CD4-positive, alpha-beta T cell treated with Interleukin-6 for 4 hours (primary cell): Measurements from ENCODE around the gene LIMS1.
"Not testable (repeated sequence)": the region's sequence is repeated elsewhere in the genome, so short reads cannot be mapped to it uniquely, and the experiment has no call there.

Experiments
- DNase-seq: peaks from one replicate; pipeline ENCODE4 v3.0.0-alpha.2; 2020; ENCODE audit warnings: mixed read lengths

Gene LIMS1

GRCh38 chr2:108670282-108670681, 136.0 kb downstream of the LIMS1 start:
- not testable (repeated sequence) for DNase-seq

GRCh38 chr2:108672200-108672805, 138.0 kb downstream of the LIMS1 start:
- DNase-seq, result not testable (repeated sequence)

GRCh38 chr2:108676522-108676921, 142.3 kb downstream of the LIMS1 start:
- DNase-seq, result not testable (repeated sequence)

- not testable (repeated sequence) for DNase-seq
Observed at GRCh38 chr2:108677239-108677744, 143.0 kb downstream of the LIMS1 start.

DNA sequence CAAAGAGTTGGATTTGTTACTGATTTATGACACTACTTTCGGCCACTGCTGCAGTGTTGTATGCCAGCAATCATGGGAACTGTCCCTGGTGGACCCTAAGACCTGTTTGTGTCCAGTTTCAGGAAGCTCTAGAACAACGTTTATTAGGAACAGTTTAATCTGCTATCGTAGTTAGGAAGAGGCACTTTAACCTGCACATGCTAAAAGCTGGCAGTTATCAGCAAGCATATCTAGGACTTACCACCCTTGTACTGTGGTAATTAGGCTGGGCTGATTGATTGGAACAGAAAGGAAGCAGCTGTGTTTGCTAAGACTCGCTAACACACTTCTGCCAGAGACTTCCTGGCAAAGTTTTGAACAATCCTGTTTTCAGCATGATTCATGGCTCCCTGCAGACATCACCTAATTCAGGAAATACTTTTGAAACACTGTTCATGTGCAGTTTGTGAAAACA, 144.0 kb downstream of the LIMS1 start:
- not testable (repeated sequence) for DNase-seq

GRCh38 chr2:108680805-108681204, 146.5 kb downstream of the LIMS1 start:
- DNase-seq, result not testable (repeated sequence)

- not testable (repeated sequence) for DNase-seq
Observed at GRCh38 chr2:108688818-108689756, 154.8 kb downstream of the LIMS1 start.

DNA sequence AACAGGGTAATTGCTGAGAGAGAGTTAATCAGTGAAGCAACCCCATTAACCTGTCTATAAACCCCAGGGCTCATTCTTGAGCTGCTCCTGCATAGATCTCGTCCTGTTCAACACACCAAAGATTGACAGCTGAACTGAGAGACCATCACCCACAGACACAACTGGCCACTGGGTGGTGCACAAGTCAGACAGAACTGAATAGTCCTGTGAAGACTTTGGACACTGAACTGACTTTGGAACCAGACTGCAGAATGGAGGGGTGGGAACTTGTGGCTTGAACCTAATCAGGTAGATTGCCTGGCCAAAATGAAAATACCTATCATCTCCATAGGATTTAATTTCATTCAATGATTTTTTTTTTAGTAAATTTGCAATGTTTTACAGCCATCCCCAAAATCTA, 155.7 kb downstream of the LIMS1 start:
- DNase-seq, result not testable (repeated sequence)

- DNase-seq, result no peak
Observed at GRCh38 chr2:108691447-108691846, 157.2 kb downstream of the LIMS1 start.

GRCh38 chr2:108701208-108701607, 166.9 kb downstream of the LIMS1 start:
- no peak for DNase-seq

DNA sequence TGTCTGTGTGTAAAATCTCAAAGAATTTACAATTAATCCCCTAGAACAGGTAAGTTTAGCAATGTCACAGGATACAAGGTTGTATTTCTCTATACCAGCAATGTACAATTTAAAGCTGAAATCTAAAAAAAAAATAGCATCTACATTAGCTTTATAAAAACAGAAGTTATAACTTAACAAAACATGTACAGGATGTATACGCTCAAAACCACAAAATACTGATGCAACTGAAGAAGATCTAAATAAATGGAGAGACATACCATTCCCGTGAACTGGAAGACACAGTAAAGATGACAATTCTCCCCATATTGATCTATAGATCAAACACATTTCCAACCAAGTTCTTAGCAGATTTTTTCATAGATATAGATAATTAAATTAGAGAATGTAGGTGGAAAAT, 167.5 kb downstream of the LIMS1 start:
- no peak for DNase-seq

DNA sequence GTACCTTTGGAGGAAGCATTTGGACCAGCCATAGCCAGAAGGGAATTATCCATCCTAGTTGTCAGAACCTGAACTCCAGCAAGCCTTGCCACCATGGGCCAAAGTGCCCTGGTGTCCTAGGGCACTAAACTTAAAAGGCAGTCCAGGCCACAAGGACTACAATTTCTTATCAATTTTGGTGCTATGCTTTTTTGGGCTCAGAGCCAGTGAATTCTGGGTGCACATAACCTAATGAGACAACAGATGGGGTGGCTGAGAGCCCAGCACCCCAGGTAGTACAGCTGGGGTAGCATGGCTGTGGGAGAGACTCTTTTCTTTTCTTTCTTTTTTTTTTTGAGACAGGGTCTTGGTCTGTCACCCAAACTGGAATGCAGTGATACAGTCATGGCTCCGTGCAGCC, 170.6 kb downstream of the LIMS1 start:
- DNase-seq, result no peak

DNA sequence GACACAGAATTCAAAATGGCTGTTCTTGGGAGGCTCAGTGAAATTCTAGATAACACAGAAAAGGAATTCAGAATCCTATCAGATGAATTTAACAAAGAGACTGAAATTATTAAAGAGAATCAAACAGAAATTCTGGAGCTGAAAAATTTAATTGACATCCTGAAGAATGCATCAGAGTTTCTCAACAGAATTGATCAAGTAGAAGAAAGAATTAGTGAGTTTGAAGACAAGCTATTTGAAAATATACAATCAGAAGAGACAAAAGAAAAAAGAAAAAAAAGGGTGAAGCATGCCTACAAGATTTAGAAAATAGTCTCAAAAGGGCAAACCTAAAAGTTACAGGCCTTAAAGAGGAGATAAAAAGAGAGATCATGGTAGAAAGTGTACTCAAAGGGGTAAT, 173.0 kb downstream of the LIMS1 start:
- DNase-seq, result no peak

DNA sequence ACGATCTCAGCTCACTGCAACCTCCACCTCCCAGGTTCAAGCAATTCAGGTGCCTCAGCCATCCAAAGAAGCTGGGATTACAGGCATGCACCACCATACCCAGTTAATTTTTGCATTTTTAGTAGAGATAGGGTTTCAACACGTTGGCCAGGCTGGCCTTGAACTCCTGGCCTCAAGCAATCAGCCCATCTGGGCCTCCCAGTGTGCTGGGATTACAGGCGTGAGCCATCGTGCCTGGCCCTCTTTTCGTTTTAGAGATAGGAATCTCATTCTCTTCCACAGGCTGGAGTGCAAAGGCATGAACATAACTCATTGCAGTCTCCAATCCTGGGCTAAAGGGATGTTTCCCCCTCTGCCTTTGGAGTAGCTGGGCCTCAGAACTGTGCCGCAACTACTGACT, 182.7 kb downstream of the LIMS1 start:
- not testable (repeated sequence) for DNase-seq

DNA sequence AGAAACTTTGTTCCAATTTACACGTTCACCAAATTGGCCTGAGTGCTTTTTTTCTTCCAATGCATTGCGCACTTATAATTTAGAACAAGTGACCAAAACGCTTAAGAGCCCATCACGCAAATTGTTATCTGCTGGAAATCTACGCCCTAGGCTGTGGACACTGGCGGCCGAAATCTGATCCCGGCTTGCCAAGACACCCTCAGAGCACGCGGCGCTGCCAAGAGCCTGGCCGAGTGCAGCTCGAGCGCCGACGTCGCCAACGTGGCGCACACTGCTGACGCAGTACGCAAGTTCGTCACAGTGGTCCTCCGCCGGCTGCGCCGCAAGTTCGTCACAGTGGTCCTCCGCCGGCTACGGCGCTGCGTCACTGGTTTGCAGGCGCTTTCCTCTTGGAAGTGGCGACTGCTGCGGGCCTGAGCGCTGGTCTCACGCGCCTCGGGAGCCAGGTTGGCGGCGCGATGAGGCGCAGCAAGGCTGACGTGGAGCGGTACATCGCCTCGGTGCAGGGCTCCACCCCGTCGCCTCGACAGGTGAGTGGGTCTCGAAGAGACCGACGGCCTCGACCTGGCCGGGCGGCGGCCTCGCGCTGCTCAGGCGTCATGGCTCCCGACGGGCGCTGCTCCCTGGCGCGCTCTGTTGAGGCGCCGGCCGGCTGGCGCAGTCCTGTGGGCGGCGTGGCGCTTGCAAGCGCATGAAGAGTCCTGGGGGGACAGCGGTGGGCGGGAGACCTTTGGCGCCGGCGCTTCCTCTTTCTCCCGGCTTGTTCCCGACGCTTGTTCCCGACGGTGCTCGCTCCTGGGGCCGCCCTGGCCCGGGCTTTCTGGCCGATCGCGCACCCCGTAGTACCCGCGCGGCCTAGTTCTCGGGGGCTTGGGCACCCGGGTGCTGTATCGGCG, 185.1 kb downstream of the LIMS1 start, which contains the start of gene RANBP2:
Gene RANBP2 (plus strand): TSS at position 334 of the 896 bp plus-strand sequence. CDS start 125 bp downstream, at position 459.
- peak; percentile 94 for DNase-seq

GRCh38 chr2:108726048-108726447, 191.8 kb downstream of the LIMS1 start:
- DNase-seq, result not testable (repeated sequence)

DNA sequence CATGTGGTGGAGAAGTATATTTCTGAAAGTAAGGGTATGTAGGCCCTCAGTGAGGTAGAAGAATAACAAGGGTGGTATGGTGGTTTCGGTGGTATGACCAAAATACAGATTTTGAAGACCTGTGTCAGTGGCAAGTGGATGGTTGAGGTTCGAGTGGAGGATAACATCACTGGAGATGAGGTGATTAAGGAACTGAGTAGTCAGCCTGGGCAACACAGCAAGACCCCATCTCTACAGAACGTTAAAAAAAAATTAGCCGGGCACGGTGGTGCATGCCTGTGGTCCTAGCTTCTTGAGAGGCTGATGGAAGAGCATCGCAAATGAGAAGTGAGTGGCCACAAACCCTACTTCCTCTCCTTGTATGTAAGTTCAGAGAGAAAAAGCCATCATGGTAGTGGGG, 200.4 kb downstream of the LIMS1 start:
- DNase-seq, result not testable (repeated sequence)
